Measurements from ENCODE around the gene HSD11B2. TPM values are rescaled to one million over a fixed set of nuclear protein-coding genes. Genes with fewer than 3 reads are reported as not detected.
A peak's percentile ranks its signal among the peaks of the same experiment; 100 is the strongest.

Gene HSD11B2
- total RNA-seq, 1 experiment from 2014 or later, result 0.77 TPM

DNA sequence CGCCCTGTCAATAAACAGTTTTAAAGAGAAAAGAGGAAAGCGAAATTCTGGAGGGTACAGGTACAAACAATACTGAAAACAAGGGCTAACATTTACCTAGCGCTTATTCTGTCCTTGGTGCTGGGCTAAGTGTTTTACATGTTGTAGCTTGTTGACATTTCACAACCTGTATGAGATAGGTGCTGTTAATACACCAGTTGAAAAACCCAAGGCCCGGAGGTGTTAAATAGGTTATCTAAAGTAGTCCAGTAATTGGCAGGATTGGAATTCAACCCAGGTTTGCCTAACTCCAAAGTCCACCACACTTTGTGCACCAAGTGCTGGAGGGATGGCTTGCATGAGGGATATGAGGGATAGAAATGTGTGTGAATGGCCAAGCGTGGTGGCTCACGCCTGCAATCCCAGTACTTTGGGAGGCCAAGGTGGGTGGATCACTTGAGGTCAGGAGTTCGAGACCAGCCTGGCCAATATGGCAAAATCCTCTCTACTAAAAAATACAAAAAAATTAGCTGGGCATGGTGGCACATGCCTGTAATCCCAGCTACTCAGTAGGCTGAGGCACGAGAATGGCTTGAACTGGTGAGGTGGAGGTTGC lies 47.1 kb downstream of the HSD11B2 start:
- in situ Hi-C loops (cut with HindIII; ENCODE audit: low pct_unique_long_range_greater_than_20kb, low sequenced_read_pairs), result no loop called here
- no peaks in the 10 kb centered on the region; the same call in 1 of the 2 replicates for H3K36me3 ChIP-seq (ENCODE audit: control insufficient read depth, insufficient read depth, low read length)
- TF ChIP-seq POLR2AphosphoS5 (IDR thresholded peaks at IDR 0.05; ENCODE audit: low read depth, low read length) (no peak), SIN3A (IDR thresholded peaks at IDR 0.05; ENCODE audit: borderline replicate concordance, insufficient read depth, low read depth, low read length) (no peak), TCF7L2 (IDR thresholded peaks at IDR 0.05; ENCODE audit: low read depth, low read length) (no peak)
- TF ChIP-seq, protein P1, sequence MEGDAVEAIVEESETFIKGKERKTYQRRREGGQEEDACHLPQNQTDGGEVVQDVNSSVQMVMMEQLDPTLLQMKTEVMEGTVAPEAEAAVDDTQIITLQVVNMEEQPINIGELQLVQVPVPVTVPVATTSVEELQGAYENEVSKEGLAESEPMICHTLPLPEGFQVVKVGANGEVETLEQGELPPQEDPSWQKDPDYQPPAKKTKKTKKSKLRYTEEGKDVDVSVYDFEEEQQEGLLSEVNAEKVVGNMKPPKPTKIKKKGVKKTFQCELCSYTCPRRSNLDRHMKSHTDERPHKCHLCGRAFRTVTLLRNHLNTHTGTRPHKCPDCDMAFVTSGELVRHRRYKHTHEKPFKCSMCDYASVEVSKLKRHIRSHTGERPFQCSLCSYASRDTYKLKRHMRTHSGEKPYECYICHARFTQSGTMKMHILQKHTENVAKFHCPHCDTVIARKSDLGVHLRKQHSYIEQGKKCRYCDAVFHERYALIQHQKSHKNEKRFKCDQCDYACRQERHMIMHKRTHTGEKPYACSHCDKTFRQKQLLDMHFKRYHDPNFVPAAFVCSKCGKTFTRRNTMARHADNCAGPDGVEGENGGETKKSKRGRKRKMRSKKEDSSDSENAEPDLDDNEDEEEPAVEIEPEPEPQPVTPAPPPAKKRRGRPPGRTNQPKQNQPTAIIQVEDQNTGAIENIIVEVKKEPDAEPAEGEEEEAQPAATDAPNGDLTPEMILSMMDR (IDR thresholded peaks at IDR 0.05), result no peak
- TF ChIP-seq, protein P2, sequence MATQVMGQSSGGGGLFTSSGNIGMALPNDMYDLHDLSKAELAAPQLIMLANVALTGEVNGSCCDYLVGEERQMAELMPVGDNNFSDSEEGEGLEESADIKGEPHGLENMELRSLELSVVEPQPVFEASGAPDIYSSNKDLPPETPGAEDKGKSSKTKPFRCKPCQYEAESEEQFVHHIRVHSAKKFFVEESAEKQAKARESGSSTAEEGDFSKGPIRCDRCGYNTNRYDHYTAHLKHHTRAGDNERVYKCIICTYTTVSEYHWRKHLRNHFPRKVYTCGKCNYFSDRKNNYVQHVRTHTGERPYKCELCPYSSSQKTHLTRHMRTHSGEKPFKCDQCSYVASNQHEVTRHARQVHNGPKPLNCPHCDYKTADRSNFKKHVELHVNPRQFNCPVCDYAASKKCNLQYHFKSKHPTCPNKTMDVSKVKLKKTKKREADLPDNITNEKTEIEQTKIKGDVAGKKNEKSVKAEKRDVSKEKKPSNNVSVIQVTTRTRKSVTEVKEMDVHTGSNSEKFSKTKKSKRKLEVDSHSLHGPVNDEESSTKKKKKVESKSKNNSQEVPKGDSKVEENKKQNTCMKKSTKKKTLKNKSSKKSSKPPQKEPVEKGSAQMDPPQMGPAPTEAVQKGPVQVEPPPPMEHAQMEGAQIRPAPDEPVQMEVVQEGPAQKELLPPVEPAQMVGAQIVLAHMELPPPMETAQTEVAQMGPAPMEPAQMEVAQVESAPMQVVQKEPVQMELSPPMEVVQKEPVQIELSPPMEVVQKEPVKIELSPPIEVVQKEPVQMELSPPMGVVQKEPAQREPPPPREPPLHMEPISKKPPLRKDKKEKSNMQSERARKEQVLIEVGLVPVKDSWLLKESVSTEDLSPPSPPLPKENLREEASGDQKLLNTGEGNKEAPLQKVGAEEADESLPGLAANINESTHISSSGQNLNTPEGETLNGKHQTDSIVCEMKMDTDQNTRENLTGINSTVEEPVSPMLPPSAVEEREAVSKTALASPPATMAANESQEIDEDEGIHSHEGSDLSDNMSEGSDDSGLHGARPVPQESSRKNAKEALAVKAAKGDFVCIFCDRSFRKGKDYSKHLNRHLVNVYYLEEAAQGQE (IDR thresholded peaks at IDR 0.05; ENCODE audit: insufficient read depth in 1 of 2, low read depth in 2 of 2, low read length in 1 of 2), result no peak
- H3K4me1 ChIP-seq (ENCODE audit: control insufficient read depth, insufficient read depth, low read length), result peaks cover 5% of the 10 kb centered on the region; the same call in 1 of the 2 replicates
- CTCF ChIA-PET, result interaction anchor here (0.5 kb wide), 1 partner anchor 128 kb away, joined by 7 read pairs; no protein-coding TSS in a partner anchor
- no peaks in the 10 kb centered on the region for H3K9me3 ChIP-seq (ENCODE audit: control insufficient read depth, insufficient read depth, low read depth, low read length)
- no peak for DNase-seq (ENCODE audit: low read depth, low spot score)
- no peak overlapping the region for H3K4me3 ChIP-seq (ENCODE audit: low read depth in 2 of 2, low read length in 2 of 2)
- ATAC-seq, result no peak
- H3K27me3 ChIP-seq (ENCODE audit: control insufficient read depth, insufficient read depth, low read length), result no peaks in the 10 kb centered on the region
- BruUV-seq (replicated peaks), result no TSS peak
- intact Hi-C loops (cut with micrococcal nuclease; ENCODE audit: unreplicated experiment), result no loop called here
- POLR2A ChIA-PET, result no interaction called here
- no peak overlapping the region for H3K27ac ChIP-seq (ENCODE audit: low read length)

DNA sequence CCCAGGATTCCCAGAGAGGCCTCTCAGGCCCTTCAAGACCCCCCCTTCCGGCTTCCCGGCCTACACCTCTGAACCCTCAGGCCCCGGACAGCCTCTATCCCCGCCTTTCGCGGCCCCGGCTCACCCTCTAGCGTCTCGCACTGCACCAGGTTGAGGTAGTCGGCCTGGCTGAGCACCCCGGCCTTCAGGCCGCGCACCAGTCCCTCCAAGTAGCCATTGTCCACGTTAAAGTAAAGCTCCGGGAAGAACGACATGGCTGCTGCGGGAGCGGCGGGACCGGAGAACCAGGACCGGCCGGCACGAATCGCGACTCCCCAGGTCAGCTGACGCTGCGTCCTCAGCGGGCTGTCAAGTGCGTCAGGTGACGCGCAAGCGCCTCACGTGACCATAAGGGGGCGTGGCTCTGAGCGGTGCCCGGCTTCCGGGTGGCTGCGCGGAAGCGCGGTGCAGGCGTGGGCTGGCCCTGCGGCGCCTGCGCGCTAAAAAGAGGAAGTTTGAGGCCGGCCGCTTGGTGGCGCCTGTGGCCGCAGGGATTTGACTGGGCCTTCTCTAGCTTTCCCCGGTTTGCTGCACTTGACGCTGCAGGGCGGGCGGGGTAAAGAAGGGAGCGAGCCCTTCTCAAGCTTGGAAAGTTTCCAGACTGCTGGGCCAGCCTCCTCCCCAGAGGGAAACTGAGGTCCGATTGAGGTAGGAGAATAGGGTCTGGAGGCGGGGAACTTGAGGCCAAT lies 50.1 kb downstream of the HSD11B2 start, which contains the start of gene ATP6V0D1:
TSS of gene ATP6V0D1 (minus strand) at position 325 of the 728 bp plus-strand sequence. CDS start at position 254, 71 bp downstream.
- peak; percentile 97 for ATAC-seq
- BruUV-seq (replicated peaks), result no TSS peak
- peaks cover 5% of the 10 kb centered on the region; the same call in 1 of the 2 replicates for H3K4me1 ChIP-seq (ENCODE audit: control insufficient read depth, insufficient read depth, low read length)
- DNase-seq (ENCODE audit: low read depth, low spot score), result peak; percentile 90
- ChIA-PET CTCF (interaction anchor here (0.5 to 1.5 kb wide), 7 partner anchors 10 to 100 kb away, joined by 4 to 14 read pairs (median 6); no protein-coding TSS in a partner anchor), POLR2A (interaction anchor here (0.5 to 0.6 kb wide), 2 partner anchors 9 to 61 kb away, joined by 3 read pairs; no protein-coding TSS in a partner anchor)
- peak within 1 kb of the TSS; percentile 80 to 95 for H3K4me3 ChIP-seq (ENCODE audit: low read depth in 2 of 2, low read length in 2 of 2)
- in situ Hi-C loops (cut with HindIII; ENCODE audit: low pct_unique_long_range_greater_than_20kb, low sequenced_read_pairs) (no loop called here), intact Hi-C loops (cut with micrococcal nuclease; ENCODE audit: unreplicated experiment) (no loop called here)
- peak within 1 kb of the TSS; percentile 91 for H3K27ac ChIP-seq (ENCODE audit: low read length)
- no peaks in the 10 kb centered on the region for H3K27me3 ChIP-seq (ENCODE audit: control insufficient read depth, insufficient read depth, low read length)
- H3K9me3 ChIP-seq (ENCODE audit: control insufficient read depth, insufficient read depth, low read depth, low read length), result no peaks in the 10 kb centered on the region
- TF ChIP-seq POLR2AphosphoS5 (IDR thresholded peaks at IDR 0.05; ENCODE audit: low read depth, low read length) (peak; percentile 46; the same call in 1 of the 2 replicates), SIN3A (IDR thresholded peaks at IDR 0.05; ENCODE audit: borderline replicate concordance, insufficient read depth, low read depth, low read length) (peak; percentile 97; the same call in 1 of the 2 replicates)
- TF ChIP-seq, protein P2 (IDR thresholded peaks at IDR 0.05; ENCODE audit: insufficient read depth in 1 of 2, low read depth in 2 of 2, low read length in 1 of 2), result no peak
- TF ChIP-seq, protein P1 (IDR thresholded peaks at IDR 0.05), result peak; percentile 92
- H3K36me3 ChIP-seq (ENCODE audit: control insufficient read depth, insufficient read depth, low read length), result no peaks in the 10 kb centered on the region; the same call in 1 of the 2 replicates
